ENCODE data around the gene LST1.
"Not testable (repeated sequence)": the region's sequence is repeated elsewhere in the genome, so short reads cannot be mapped to it uniquely, and the experiment has no call there.

The LST1 gene

GRCh38 chr6:31581434-31582229 lies 4.4 kb upstream of the LST1 start:
- no peak for FAIRE-seq

DNA sequence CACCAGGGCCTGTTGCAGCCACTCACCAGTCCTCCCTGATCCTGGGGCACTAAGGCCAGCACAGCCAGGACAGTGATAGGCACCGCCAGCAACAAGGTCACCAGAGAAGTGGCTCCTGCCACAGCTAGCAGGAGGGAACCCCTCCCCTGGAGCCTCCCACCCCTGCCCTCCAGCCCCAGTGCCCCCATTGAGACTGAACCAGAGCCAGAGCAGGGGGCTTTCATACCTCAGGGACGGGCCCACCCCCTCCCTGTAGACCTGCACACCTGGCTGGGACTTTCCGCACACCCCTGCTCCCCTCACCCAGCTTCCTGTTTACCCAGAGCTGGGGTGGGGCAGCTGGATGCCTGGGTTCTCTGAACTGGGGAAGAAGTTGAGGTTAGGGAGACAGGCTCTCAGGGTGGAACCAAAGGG lies 3.8 kb upstream of the LST1 start, which contains the start of gene LTB:
Gene LTB, minus strand, starts transcription at position 195 of the 414 bp plus-strand sequence. Its CDS starts 7 bp downstream, at position 188.
- no peak for FAIRE-seq

DNA sequence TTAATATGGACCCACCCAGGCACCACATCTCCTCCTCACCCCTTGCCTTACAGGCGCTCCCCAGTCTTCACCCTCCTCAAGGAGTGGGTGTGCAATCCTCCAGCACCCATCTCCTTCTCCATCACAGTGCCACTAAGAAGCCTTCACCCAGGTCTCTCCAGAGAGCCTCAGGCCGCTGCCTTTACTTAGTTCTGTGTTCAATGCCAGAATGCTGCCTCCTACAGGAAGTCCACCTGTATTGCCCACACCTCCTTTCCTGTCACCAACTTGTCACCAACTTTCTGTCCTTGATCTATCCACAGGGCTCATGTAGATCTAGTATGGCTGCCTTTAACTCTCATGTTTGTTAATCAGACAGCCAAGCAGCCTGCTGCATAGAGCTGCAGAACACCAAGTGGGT lies 586 bp upstream of the LST1 start:
- no peak for FAIRE-seq

- no peak for FAIRE-seq
Measured at GRCh38 chr6:31586599-31587281, 663 bp downstream of the LST1 start.

DNA sequence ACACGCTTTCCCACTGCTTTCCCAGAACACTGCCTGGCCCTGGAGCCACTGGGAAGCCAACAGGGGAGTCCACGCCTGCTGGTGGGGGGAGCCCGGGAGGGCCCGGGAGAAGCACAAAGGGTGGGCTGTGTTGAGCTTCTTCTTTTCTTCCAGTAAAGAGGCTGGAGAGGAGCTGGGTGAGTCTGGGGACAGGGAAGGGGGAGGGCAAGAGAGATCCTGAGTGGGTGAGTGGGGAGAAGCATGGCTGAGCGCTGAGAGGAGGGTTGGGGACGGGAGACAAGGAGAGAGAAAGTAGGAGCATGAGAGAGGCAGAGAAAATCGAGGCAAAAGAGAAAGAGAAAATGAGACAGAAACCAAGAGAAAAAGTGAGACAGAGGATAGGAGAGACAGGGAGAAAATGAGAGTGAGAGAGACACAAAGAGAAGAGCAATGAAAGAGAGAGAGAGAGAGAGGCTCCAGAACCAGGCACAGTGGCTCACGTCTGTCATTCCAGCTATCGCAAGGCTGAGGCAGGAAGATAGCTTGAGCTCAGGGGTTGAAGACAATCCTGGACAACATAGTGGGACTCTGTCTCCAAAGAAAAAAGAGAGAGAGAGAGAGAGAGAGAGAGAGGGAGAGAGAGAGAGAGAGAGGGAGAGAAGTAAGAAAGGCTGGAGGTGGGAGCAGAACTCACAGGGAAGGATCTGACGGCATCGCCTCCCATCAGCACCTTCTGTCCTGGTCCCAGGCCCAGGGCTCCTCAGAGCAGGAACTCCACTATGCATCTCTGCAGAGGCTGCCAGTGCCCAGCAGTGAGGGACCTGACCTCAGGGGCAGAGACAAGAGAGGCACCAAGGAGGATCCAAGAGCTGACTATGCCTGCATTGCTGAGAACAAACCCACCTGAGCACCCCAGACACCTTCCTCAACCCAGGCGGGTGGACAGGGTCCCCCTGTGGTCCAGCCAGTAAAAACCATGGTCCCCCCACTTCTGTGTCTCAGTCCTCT lies 2.0 kb downstream of the LST1 start:
- no peak for FAIRE-seq

- no peak for FAIRE-seq
Measured at GRCh38 chr6:31588871-31589650, 3.0 kb downstream of the LST1 start.

DNA sequence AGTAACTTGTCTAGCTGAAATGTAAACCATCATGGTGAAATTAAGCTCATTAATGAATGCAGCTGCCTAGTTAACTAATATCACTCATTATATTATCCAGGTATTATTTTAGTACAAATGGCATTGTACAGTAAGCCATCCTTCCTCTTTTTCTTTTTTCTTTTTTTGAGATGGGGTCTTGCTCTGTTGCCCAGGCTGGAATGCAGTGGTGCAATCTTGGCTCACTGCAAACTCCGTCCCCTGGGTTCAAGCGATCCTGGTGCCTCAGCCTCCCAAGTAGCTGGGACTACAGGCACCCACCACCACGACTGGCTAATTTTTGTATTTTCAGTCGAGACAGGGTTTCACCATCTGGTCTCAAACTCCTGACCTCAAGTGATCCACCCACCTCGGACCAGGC lies 4.6 kb downstream of the LST1 start:
- FAIRE-seq = not testable (repeated sequence)

DNA sequence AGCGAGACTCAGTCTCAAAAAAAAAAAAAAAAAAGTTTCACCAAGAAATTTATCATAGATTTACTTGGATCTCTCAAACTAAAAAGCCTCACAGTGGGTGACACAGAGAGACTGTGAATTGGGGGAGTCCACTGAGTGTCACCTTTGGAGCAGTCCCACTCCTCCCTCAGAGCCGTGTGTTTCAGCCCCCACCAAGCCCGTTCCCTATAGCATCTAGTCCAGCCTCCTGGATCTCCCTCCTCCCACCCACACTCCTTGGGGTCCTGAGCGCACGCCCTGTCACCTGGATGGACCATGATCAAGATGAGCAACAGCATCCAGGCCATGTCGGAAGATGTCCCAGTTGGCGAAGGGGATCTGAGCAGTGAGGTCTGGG lies 6.3 kb downstream of the LST1 start:
- FAIRE-seq = no peak

DNA sequence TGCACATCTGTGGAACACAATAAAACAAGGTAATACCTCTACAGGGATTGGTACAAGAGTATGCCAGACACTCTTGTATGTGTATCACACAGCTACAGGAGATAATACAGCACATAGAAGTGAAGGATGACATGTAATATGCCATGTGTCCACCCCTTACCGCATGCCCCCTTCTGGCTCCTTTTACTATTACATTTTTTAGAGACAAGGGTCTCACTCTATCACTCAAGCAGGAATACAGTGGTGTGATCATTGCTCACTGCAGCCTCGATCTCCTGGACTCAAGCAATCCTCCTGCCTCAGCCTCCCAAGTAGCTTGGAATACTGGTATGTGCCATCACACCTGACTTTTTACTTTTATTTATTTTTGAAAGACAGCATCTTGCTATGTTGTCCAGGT lies 10.9 kb downstream of the LST1 start:
- no peak for FAIRE-seq

- FAIRE-seq = no peak
Measured at GRCh38 chr6:31607317-31607716, 21.2 kb downstream of the LST1 start.

- FAIRE-seq = no peak
Measured at GRCh38 chr6:31609519-31610406, 23.7 kb downstream of the LST1 start.

GRCh38 chr6:31610968-31611367 lies 24.9 kb downstream of the LST1 start:
- no peak for FAIRE-seq

DNA sequence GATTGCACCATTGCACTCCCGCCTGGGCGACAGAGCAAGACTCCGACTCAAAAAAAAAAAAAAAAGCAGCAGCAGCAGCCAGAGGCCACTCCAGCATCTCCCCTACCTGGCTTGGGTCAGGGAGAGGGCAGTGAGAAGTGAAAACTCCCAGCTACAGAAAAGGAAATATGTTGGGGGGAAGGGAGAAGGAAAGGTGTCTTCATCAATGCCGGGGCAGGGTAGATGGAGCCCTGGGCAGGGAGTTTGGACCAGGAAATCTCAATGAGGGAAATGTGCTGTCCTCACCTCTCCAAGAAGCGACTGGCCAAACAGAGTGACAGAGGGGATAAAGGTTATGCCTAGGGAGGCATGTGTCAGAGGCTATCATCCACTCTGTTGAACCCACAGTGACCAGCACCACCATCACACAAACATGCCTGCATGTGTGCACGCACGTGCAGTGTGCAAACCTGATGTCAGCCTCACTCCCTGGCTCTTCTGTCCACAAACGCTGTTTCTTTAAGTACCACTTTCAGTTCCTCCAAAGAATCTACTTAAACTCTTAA lies 28.1 kb downstream of the LST1 start:
- FAIRE-seq = no peak

DNA sequence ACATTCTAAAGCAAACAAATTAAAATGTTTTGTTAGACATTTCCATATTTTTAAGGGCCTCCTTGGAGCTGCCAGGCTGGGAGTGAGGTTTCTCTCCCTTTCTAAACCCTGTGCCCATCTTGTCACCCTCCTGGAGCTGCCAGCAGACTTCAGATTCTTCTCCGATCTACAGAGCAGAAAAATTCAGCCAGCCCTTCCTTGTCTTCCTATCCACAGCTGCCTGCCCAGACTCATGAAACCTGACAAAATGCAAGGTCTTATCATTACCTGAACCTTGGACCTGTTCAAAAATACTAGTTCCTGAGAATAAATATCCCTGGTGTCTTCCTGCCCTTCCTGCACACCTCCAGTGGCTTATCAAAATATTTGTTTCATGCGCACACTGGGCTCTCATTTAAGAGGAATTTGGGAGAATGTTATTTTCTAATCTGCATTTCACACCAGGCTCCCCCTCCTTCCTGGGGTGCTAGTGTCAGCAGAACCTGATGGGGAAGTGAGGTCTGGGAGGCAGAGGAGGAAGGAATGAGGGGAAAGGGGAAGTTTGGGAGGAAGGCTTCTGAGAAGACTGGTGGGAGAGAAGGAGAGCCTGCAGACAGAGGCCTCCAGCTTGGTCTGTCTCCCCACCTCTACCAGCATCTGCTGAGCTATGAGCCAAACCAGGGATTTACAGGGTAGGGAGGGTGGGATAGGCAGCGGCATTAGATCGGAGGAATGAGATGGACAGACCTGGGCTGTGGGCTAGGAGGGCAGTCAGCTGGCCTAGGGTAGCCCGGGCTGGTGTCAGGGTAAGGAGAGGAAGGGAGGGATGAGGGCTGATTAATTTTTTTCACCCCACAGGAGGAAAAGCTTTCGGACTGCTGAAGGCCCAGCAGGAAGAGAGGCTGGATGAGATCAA lies 28.9 kb downstream of the LST1 start, which contains the start of gene AIF1:
Gene AIF1, plus strand, starts transcription at position 551 of the 895 bp plus-strand sequence. Its CDS starts 96 bp downstream, at position 647.
- FAIRE-seq = no peak

GRCh38 chr6:31615748-31616147 lies 29.7 kb downstream of the LST1 start:
- FAIRE-seq = no peak

DNA sequence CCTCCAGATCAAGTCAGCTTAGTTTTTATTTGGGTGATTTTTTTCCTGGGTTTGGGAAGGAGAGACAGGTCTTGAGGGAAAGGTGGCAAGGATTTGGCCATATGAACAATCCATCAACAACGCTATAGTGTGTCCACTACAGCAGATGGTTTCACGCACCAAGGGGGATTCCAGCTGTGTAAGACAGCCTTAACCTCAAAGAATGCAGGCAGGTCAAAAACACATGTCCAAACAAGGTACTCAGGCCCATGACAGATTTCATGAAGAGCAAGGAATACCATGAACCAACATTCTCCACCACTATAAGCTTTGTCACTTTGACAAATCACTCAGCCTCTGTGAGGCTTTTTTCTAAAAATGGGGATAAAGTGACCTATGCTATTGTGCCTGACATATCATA lies 30.9 kb downstream of the LST1 start:
- FAIRE-seq = no peak

DNA sequence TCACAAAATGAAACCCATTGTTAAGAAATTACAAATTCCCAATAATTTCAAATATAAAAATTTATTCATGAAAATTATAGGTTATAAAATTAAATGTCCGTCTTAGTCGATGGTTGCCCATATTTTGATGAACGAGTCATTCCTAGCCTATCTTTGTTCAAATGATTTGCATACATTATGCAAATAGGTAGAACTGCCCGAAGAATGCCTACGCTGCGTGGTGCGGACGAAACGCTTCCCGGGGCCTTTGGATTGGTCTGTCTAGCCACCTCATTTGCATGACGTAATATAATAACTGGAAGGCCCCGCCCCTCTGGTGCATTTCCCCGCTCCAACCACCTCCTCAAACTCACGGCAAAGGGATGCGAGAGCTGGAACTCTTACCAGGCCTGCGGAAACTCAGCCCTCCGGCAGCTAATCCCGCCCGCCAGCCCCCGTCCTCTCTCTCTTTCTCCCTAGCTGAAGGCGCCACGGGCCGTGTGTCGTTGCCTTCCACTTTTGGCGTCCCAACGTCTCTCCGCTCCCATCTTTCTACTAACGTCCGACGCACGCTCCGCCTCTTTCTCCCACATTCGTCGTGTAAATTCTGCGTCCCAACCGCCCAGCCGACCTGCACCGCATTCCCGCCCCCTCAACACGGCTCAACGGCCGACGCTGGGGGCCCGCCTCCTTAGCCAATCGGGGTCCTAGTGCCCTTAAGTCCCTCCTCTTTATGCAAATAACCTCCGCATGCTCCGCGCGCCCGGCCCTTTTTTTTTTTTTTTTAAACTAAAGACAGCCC lies 33.9 kb downstream of the LST1 start:
- peak; percentile 99 for FAIRE-seq

GRCh38 chr6:31620586-31621319 lies 34.7 kb downstream of the LST1 start, which contains the start of gene PRRC2A:
Gene PRRC2A (plus strand): TSS chr6:31620715. CDS start chr6:31622790, 2,075 bp downstream.
- no peak for FAIRE-seq
